ENCODE results near the gene EML4.

- TF ChIP-seq ZNF274 (IDR thresholded peaks at IDR 0.05; ENCODE audit: insufficient read depth, insufficient read length) (no peak), MXI1 (IDR thresholded peaks at IDR 0.05; ENCODE audit: low read depth, low read length) (no peak)
- TF ChIP-seq, protein P1, sequence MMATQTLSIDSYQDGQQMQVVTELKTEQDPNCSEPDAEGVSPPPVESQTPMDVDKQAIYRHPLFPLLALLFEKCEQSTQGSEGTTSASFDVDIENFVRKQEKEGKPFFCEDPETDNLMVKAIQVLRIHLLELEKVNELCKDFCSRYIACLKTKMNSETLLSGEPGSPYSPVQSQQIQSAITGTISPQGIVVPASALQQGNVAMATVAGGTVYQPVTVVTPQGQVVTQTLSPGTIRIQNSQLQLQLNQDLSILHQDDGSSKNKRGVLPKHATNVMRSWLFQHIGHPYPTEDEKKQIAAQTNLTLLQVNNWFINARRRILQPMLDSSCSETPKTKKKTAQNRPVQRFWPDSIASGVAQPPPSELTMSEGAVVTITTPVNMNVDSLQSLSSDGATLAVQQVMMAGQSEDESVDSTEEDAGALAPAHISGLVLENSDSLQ (IDR thresholded peaks at IDR 0.05), result no peak
- TF ChIP-seq, protein P2, sequence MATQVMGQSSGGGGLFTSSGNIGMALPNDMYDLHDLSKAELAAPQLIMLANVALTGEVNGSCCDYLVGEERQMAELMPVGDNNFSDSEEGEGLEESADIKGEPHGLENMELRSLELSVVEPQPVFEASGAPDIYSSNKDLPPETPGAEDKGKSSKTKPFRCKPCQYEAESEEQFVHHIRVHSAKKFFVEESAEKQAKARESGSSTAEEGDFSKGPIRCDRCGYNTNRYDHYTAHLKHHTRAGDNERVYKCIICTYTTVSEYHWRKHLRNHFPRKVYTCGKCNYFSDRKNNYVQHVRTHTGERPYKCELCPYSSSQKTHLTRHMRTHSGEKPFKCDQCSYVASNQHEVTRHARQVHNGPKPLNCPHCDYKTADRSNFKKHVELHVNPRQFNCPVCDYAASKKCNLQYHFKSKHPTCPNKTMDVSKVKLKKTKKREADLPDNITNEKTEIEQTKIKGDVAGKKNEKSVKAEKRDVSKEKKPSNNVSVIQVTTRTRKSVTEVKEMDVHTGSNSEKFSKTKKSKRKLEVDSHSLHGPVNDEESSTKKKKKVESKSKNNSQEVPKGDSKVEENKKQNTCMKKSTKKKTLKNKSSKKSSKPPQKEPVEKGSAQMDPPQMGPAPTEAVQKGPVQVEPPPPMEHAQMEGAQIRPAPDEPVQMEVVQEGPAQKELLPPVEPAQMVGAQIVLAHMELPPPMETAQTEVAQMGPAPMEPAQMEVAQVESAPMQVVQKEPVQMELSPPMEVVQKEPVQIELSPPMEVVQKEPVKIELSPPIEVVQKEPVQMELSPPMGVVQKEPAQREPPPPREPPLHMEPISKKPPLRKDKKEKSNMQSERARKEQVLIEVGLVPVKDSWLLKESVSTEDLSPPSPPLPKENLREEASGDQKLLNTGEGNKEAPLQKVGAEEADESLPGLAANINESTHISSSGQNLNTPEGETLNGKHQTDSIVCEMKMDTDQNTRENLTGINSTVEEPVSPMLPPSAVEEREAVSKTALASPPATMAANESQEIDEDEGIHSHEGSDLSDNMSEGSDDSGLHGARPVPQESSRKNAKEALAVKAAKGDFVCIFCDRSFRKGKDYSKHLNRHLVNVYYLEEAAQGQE (IDR thresholded peaks at IDR 0.05; ENCODE audit: low read depth, low read length), result no peak
These were observed 192.7 kb downstream of the EML4 start for GRCh38 chr2:42361728-42362283.
